Measurements from ENCODE around the gene ASB1. TPM values are rescaled to one million over a fixed set of nuclear protein-coding genes. Genes with fewer than 3 reads are reported as not detected.

ASB1 gene
- total and polyA plus RNA-seq, 2 of the 13 experiments (the other 11 are each of a cell fraction or from before 2014, with no cell fraction given) = 48.6 to 49.2 TPM

GRCh38 chr2:238434846-238435751, 8.4 kb downstream of the ASB1 start (continued):
- 0 out of 2 replicates have a peak, but pooled peaks have one; percentile 22 for TF ChIP-seq NFAT5 (CRISPR knock-in tag; IDR thresholded peaks at IDR 0.05)
- TF ChIP-seq SALL1 (CRISPR knock-in tag; IDR thresholded peaks at IDR 0.05) = peak; percentile 38; the same call in 1 of the 2 replicates
- no peak; the same call in 1 of the 2 replicates for TF ChIP-seq GATAD1 (CRISPR knock-in tag; IDR thresholded peaks at IDR 0.05)
- TF ChIP-seq CC2D1A (CRISPR knock-in tag; IDR thresholded peaks at IDR 0.05) = no peak
- TF ChIP-seq JDP2 (CRISPR knock-in tag; IDR thresholded peaks at IDR 0.05; ENCODE audit: borderline replicate concordance) = no peak
- no peak for TF ChIP-seq RERE (CRISPR knock-in tag; IDR thresholded peaks at IDR 0.05; ENCODE audit: low read depth)
- TF ChIP-seq MEF2D (CRISPR knock-in tag; IDR thresholded peaks at IDR 0.05) = no peak
- peak; percentile 30; the same call in 1 of the 2 replicates for TF ChIP-seq ARNT2 (CRISPR knock-in tag; IDR thresholded peaks at IDR 0.05; ENCODE audit: low read depth)
- 0 out of 2 replicates have a peak, but pooled peaks have one; percentile 47 for TF ChIP-seq RXRA (CRISPR knock-in tag; IDR thresholded peaks at IDR 0.05)
- no peak for TF ChIP-seq ZNF710 (CRISPR knock-in tag; IDR thresholded peaks at IDR 0.05; ENCODE audit: borderline replicate concordance)
- no peak for TF ChIP-seq ZNF33A (CRISPR knock-in tag; IDR thresholded peaks at IDR 0.05; ENCODE audit: borderline replicate concordance)
- TF ChIP-seq CENPX (CRISPR knock-in tag; IDR thresholded peaks at IDR 0.05) = no peak
- TF ChIP-seq IKZF1 (IDR thresholded peaks at IDR 0.05) = no peak
- peak; percentile 39; the same call in 1 of the 2 replicates for TF ChIP-seq ZBTB34 (CRISPR knock-in tag; IDR thresholded peaks at IDR 0.05)

Data from HepG2 (cell line).